Stimulated activated CD8-positive, alpha-beta memory T cell treated with anti-CD3 and anti-CD28 coated beads, Interleukin-15, amount 100 ng/mL, for 48 hours (primary cell): ENCODE data around the gene GSS.

Experiments used
- DNase-seq, 2 donors: peaks; one replicate each; pipeline ENCODE4 v3.0.0-alpha.2; 2020; ENCODE audit warnings: low read depth in 2 of 2

Gene GSS

GRCh38 chr20:34955231-34956040, at the start of gene GSS, which contains the start of gene MYH7B:
Gene GSS (minus strand): TSS chr20:34955806. CDS start chr20:34951852, 3,954 bp downstream.
Gene MYH7B (plus strand): TSS chr20:34955868. CDS start chr20:34978006, 22,138 bp downstream.
- peak; percentile 96 to 97 for DNase-seq

- no peak for DNase-seq
Observed at GRCh38 chr20:35004749-35005462, 49.3 kb upstream of the GSS start.

- DNase-seq, result no peak
Observed at GRCh38 chr20:35004051-35004725, 48.6 kb upstream of the GSS start.

- DNase-seq, result no peak
Observed at GRCh38 chr20:35003211-35004031, 47.8 kb upstream of the GSS start.

- DNase-seq, result no peak
Observed at GRCh38 chr20:35002426-35003210, 47.0 kb upstream of the GSS start.

GRCh38 chr20:35001596-35002362, 46.2 kb upstream of the GSS start:
- DNase-seq, result no peak

- no peak for DNase-seq
Observed at GRCh38 chr20:35000922-35001595, 45.5 kb upstream of the GSS start.

GRCh38 chr20:35000311-35000921, 44.8 kb upstream of the GSS start:
- no peak for DNase-seq

GRCh38 chr20:34999782-35000181, 44.2 kb upstream of the GSS start:
- no peak for DNase-seq

GRCh38 chr20:34999021-34999451, 43.4 kb upstream of the GSS start:
- no peak for DNase-seq

- DNase-seq, result no peak
Observed at GRCh38 chr20:34998331-34998950, 42.8 kb upstream of the GSS start.

- no peak for DNase-seq
Observed at GRCh38 chr20:34997774-34998173, 42.2 kb upstream of the GSS start.

GRCh38 chr20:34997131-34997561, 41.5 kb upstream of the GSS start:
- peak in 1 of 2 donors; percentile 18 for DNase-seq

GRCh38 chr20:34996243-34997028, 40.8 kb upstream of the GSS start:
- no peak for DNase-seq

- DNase-seq, result no peak
Observed at GRCh38 chr20:34995696-34996095, 40.1 kb upstream of the GSS start.

- DNase-seq, result no peak
Observed at GRCh38 chr20:34995192-34995591, 39.6 kb upstream of the GSS start.

- DNase-seq, result no peak
Observed at GRCh38 chr20:34994509-34995131, 39.0 kb upstream of the GSS start.
